Measurements from ENCODE around the gene ZNF281.

The ZNF281 gene

GRCh38 chr1:200386416-200386815, 23.4 kb downstream of the ZNF281 start:
- DNase-seq = no peak

GRCh38 chr1:200384818-200385390, 24.9 kb downstream of the ZNF281 start:
- DNase-seq = no peak

GRCh38 chr1:200381256-200381984, 28.4 kb downstream of the ZNF281 start:
- DNase-seq = no peak

GRCh38 chr1:200380589-200381021, 29.2 kb downstream of the ZNF281 start:
- no peak for DNase-seq

GRCh38 chr1:200379940-200380588, 29.8 kb downstream of the ZNF281 start:
- no peak for DNase-seq

- DNase-seq = no peak
These were observed 30.4 kb downstream of the ZNF281 start for GRCh38 chr1:200379432-200379757.

- no peak for DNase-seq
These were observed 31.7 kb downstream of the ZNF281 start for GRCh38 chr1:200378096-200378495.

- DNase-seq = no peak
These were observed 33.3 kb downstream of the ZNF281 start for GRCh38 chr1:200376528-200376927.

- DNase-seq = no peak
These were observed 35.1 kb downstream of the ZNF281 start for GRCh38 chr1:200374569-200375295.

- DNase-seq = no peak
These were observed 36.0 kb downstream of the ZNF281 start for GRCh38 chr1:200373811-200374231.

- no peak for DNase-seq
These were observed 37.0 kb downstream of the ZNF281 start for GRCh38 chr1:200372885-200373181.

- DNase-seq = no peak
These were observed 37.5 kb downstream of the ZNF281 start for GRCh38 chr1:200372095-200372884.

- no peak for DNase-seq
These were observed 40.1 kb downstream of the ZNF281 start for GRCh38 chr1:200369706-200370105.

- DNase-seq = no peak
These were observed 40.7 kb downstream of the ZNF281 start for GRCh38 chr1:200369131-200369530.

GRCh38 chr1:200368556-200368955, 41.3 kb downstream of the ZNF281 start:
- DNase-seq = no peak

- no peak for DNase-seq
These were observed 41.8 kb downstream of the ZNF281 start for GRCh38 chr1:200367841-200368534.

GRCh38 chr1:200366577-200367253, 43.1 kb downstream of the ZNF281 start:
- DNase-seq = no peak

GRCh38 chr1:200365897-200366426, 43.9 kb downstream of the ZNF281 start:
- DNase-seq = no peak

- no peak for DNase-seq
These were observed 45.0 kb downstream of the ZNF281 start for GRCh38 chr1:200364831-200365230.

GRCh38 chr1:200364091-200364759, 45.6 kb downstream of the ZNF281 start:
- DNase-seq = no peak
